ENCODE measurements around the gene PCOLCE2.

PCOLCE2 gene

DNA sequence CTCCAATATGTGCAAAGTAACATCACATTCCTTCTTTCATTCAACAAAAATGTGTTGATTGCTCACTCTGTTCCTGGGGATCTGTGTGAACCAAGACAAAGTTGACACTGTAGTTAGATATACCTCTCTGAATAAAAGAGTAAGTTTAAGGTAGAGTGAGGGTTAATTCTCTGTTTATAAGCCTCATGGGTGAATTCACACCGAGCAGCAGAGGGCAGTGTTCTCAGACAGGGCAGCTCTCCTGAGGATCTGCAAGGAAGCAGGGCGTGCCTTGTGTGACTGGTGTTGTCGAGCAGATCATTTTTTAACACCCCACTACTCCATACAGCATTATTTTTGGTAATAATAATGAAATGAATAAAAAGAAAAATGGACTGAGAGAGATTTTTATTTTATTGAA lies 40.2 kb upstream of the PCOLCE2 start:
- no peak overlapping the region for H3K23ac ChIP-seq (ENCODE audit: low read length in 2 of 2)
- H2AK5ac ChIP-seq (ENCODE audit: low read length, severe bottlenecking) = no peak overlapping the region
- no peak overlapping the region for H2AFZ ChIP-seq (ENCODE audit: low read depth, low read length)
- H3K27me3 ChIP-seq (ENCODE audit: control insufficient read depth in 1 of 2, insufficient read depth in 1 of 2, low read length in 2 of 2) = no peaks in the 10 kb centered on the region
- H4K91ac ChIP-seq (ENCODE audit: low read length) = no peak overlapping the region
- no peak overlapping the region for H3K18ac ChIP-seq (ENCODE audit: low read depth in 1 of 2, low read length in 2 of 2)
- 0% methylated on average over 1 of the region's 3 CpGs for WGBS
- no peak overlapping the region for H3K4ac ChIP-seq (ENCODE audit: low read depth in 1 of 2, low read length in 2 of 2)
- H2BK12ac ChIP-seq (ENCODE audit: low read length in 2 of 2) = no peak overlapping the region
- H2BK120ac ChIP-seq (ENCODE audit: low read depth, low read length) = no peak overlapping the region
- H3K27ac ChIP-seq (ENCODE audit: low read length, poor library complexity, severe bottlenecking) = no peak overlapping the region
- H4K8ac ChIP-seq (ENCODE audit: low read length) = no peak overlapping the region
- H3K9ac ChIP-seq (ENCODE audit: low read length) = no peak overlapping the region
- no peak overlapping the region for H3K4me2 ChIP-seq (ENCODE audit: low read length, poor library complexity, severe bottlenecking)
- H3K14ac ChIP-seq (ENCODE audit: low read length in 2 of 2) = no peak overlapping the region
- peak; percentile 26 for DNase-seq
- no peaks in the 10 kb centered on the region for H3K36me3 ChIP-seq (ENCODE audit: control insufficient read depth in 1 of 2, insufficient read depth in 2 of 2, low read depth in 1 of 2, low read length in 2 of 2)
- no peak overlapping the region for H2BK15ac ChIP-seq (ENCODE audit: low read depth, poor library complexity, severe bottlenecking)
- H3K9me3 ChIP-seq (ENCODE audit: control insufficient read depth, low read length) = peaks cover 6% of the 10 kb centered on the region
- H3K79me1 ChIP-seq (replicated peaks; ENCODE audit: low read length, poor library complexity, severe bottlenecking) = no peaks in the 10 kb centered on the region
- H3K4me3 ChIP-seq (ENCODE audit: insufficient read depth in 1 of 2, low read depth in 1 of 2, low read length in 2 of 2) = no peak overlapping the region
- no peaks in the 10 kb centered on the region for H3K4me1 ChIP-seq (ENCODE audit: control insufficient read depth, insufficient read depth, low read depth, low read length)
- H2BK5ac ChIP-seq (ENCODE audit: low read depth, low read length, poor library complexity, severe bottlenecking) = no peak overlapping the region

DNA sequence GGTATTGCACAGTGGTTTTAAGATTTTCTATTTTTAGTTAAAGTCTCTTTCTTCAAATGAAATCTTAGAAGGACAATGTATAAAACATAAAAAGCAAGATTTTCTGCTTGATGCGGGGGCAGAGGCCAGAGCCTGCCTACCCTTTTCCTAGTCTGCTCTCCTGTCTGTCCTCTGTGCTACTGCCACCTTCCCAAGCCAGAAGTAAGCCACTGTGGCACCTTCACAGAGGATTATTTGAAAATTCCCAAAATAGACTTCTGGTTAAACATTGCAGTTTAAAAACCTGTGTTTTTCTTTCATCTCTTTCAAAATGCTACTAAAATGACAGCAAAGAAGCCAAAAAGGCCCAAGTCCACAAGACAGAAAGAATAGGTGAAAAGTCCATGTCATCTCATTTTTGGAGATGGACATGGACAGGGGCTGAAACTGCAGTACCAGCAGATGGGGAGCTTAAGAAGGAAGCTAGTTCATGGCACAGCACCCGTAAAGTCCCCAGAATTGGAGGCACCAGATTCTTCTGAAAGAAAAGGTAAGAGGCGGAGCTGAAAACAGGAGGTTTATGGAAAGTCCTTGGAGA lies 37.6 kb upstream of the PCOLCE2 start:
- no peak overlapping the region for H4K91ac ChIP-seq (ENCODE audit: low read length)
- no peak overlapping the region for H3K14ac ChIP-seq (ENCODE audit: low read length in 2 of 2)
- H3K9ac ChIP-seq (ENCODE audit: low read length) = no peak overlapping the region
- no peak overlapping the region for H2BK12ac ChIP-seq (ENCODE audit: low read length in 2 of 2)
- no peak overlapping the region for H3K18ac ChIP-seq (ENCODE audit: low read depth in 1 of 2, low read length in 2 of 2)
- H3K27ac ChIP-seq (ENCODE audit: low read length, poor library complexity, severe bottlenecking) = no peak overlapping the region
- H3K4me2 ChIP-seq (ENCODE audit: low read length, poor library complexity, severe bottlenecking) = no peak overlapping the region
- no peak overlapping the region for H2BK120ac ChIP-seq (ENCODE audit: low read depth, low read length)
- no peaks in the 10 kb centered on the region for H3K27me3 ChIP-seq (ENCODE audit: control insufficient read depth in 1 of 2, insufficient read depth in 1 of 2, low read length in 2 of 2)
- H3K4ac ChIP-seq (ENCODE audit: low read depth in 1 of 2, low read length in 2 of 2) = no peak overlapping the region
- H2BK15ac ChIP-seq (ENCODE audit: low read depth, poor library complexity, severe bottlenecking) = no peak overlapping the region
- H3K23ac ChIP-seq (ENCODE audit: low read length in 2 of 2) = no peak overlapping the region
- 91% methylated on average over 3 of the region's 3 CpGs for WGBS
- no peak overlapping the region for H2AK5ac ChIP-seq (ENCODE audit: low read length, severe bottlenecking)
- no peaks in the 10 kb centered on the region for H3K4me1 ChIP-seq (ENCODE audit: control insufficient read depth, insufficient read depth, low read depth, low read length)
- H3K79me1 ChIP-seq (replicated peaks; ENCODE audit: low read length, poor library complexity, severe bottlenecking) = no peaks in the 10 kb centered on the region
- H3K9me3 ChIP-seq (ENCODE audit: control insufficient read depth, low read length) = peaks cover 17% of the 10 kb centered on the region
- H2BK5ac ChIP-seq (ENCODE audit: low read depth, low read length, poor library complexity, severe bottlenecking) = no peak overlapping the region
- no peak for DNase-seq
- no peaks in the 10 kb centered on the region for H3K36me3 ChIP-seq (ENCODE audit: control insufficient read depth in 1 of 2, insufficient read depth in 2 of 2, low read depth in 1 of 2, low read length in 2 of 2)
- no peak overlapping the region for H4K8ac ChIP-seq (ENCODE audit: low read length)
- no peak overlapping the region for H3K4me3 ChIP-seq (ENCODE audit: insufficient read depth in 1 of 2, low read depth in 1 of 2, low read length in 2 of 2)
- no peak overlapping the region for H2AFZ ChIP-seq (ENCODE audit: low read depth, low read length)

DNA sequence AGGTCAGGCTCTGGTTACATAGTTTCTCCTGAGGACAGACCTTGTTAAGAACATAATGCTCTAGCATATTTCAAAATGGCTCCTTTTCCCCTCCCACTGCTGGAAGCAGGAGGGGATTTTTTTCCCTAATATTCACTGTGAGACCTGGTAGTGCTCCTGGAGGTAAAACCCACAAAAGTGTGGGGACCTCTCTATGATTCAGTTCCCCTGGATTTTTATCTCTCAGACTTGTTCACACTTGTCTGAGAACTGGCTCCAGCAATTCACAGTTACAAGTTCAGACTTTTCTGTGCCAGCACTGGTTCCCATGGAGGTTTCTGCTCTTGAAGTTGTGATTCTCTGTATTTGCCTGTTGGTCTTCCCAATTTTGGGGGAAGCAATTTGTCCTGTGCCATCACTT lies 36.3 kb upstream of the PCOLCE2 start:
- Histone ChIP-seq H2BK12ac (ENCODE audit: low read length in 2 of 2) (no peak overlapping the region), H3K4ac (ENCODE audit: low read depth in 1 of 2, low read length in 2 of 2) (no peak overlapping the region), H2BK5ac (ENCODE audit: low read depth, low read length, poor library complexity, severe bottlenecking) (no peak overlapping the region), H3K4me1 (ENCODE audit: control insufficient read depth, insufficient read depth, low read depth, low read length) (no peaks in the 10 kb centered on the region), H2BK120ac (ENCODE audit: low read depth, low read length) (no peak overlapping the region), H3K4me2 (ENCODE audit: low read length, poor library complexity, severe bottlenecking) (no peak overlapping the region), H2AK5ac (ENCODE audit: low read length, severe bottlenecking) (no peak overlapping the region), H3K14ac (ENCODE audit: low read length in 2 of 2) (no peak overlapping the region), H3K27me3 (ENCODE audit: control insufficient read depth in 1 of 2, insufficient read depth in 1 of 2, low read length in 2 of 2) (no peaks in the 10 kb centered on the region), H3K23ac (ENCODE audit: low read length in 2 of 2) (no peak overlapping the region), H3K9ac (ENCODE audit: low read length) (no peak overlapping the region), H3K79me1 (replicated peaks; ENCODE audit: low read length, poor library complexity, severe bottlenecking) (no peaks in the 10 kb centered on the region), H2AFZ (ENCODE audit: low read depth, low read length) (no peak overlapping the region), H3K18ac (ENCODE audit: low read depth in 1 of 2, low read length in 2 of 2) (no peak overlapping the region), H3K9me3 (ENCODE audit: control insufficient read depth, low read length) (peaks cover 17% of the 10 kb centered on the region), H4K91ac (ENCODE audit: low read length) (no peak overlapping the region), H2BK15ac (ENCODE audit: low read depth, poor library complexity, severe bottlenecking) (no peak overlapping the region), H3K36me3 (ENCODE audit: control insufficient read depth in 1 of 2, insufficient read depth in 2 of 2, low read depth in 1 of 2, low read length in 2 of 2) (no peaks in the 10 kb centered on the region), H3K27ac (ENCODE audit: low read length, poor library complexity, severe bottlenecking) (no peak overlapping the region), H3K4me3 (ENCODE audit: insufficient read depth in 1 of 2, low read depth in 1 of 2, low read length in 2 of 2) (no peak overlapping the region), H4K8ac (ENCODE audit: low read length) (no peak overlapping the region)
- no peak for DNase-seq

DNA sequence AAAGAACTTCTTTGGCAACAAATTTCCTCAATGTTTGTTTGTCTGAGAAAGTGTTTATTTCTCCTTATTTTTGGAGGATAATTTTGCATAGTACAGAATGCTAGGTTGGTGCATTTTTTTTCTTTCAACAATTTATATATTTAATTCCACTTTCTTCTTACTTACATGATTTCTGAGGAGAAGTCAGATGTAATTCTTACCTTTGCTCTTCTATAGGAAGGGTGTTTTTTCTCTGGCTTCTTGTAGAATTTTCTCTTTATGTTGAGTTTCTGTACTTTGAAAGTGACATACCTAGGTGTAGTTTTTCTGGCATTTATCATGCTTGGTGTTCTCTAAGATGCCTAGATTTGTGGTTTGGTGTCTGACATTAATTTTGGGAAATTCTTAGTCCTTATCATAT lies 34.8 kb upstream of the PCOLCE2 start:
- Histone ChIP-seq H2BK15ac (ENCODE audit: low read depth, poor library complexity, severe bottlenecking) (no peak overlapping the region), H3K9ac (ENCODE audit: low read length) (no peak overlapping the region), H3K14ac (ENCODE audit: low read length in 2 of 2) (no peak overlapping the region), H3K79me1 (replicated peaks; ENCODE audit: low read length, poor library complexity, severe bottlenecking) (no peaks in the 10 kb centered on the region), H3K18ac (ENCODE audit: low read depth in 1 of 2, low read length in 2 of 2) (no peak overlapping the region), H3K36me3 (ENCODE audit: control insufficient read depth in 1 of 2, insufficient read depth in 2 of 2, low read depth in 1 of 2, low read length in 2 of 2) (no peaks in the 10 kb centered on the region), H2BK5ac (ENCODE audit: low read depth, low read length, poor library complexity, severe bottlenecking) (no peak overlapping the region), H3K27ac (ENCODE audit: low read length, poor library complexity, severe bottlenecking) (no peak overlapping the region), H2AFZ (ENCODE audit: low read depth, low read length) (no peak overlapping the region), H3K4me1 (ENCODE audit: control insufficient read depth, insufficient read depth, low read depth, low read length) (no peaks in the 10 kb centered on the region), H4K91ac (ENCODE audit: low read length) (no peak overlapping the region), H3K9me3 (ENCODE audit: control insufficient read depth, low read length) (peaks cover 17% of the 10 kb centered on the region), H3K27me3 (ENCODE audit: control insufficient read depth in 1 of 2, insufficient read depth in 1 of 2, low read length in 2 of 2) (no peaks in the 10 kb centered on the region), H2BK120ac (ENCODE audit: low read depth, low read length) (no peak overlapping the region), H3K4me3 (ENCODE audit: insufficient read depth in 1 of 2, low read depth in 1 of 2, low read length in 2 of 2) (no peak overlapping the region), H3K23ac (ENCODE audit: low read length in 2 of 2) (no peak overlapping the region), H2BK12ac (ENCODE audit: low read length in 2 of 2) (no peak overlapping the region), H3K4me2 (ENCODE audit: low read length, poor library complexity, severe bottlenecking) (no peak overlapping the region), H2AK5ac (ENCODE audit: low read length, severe bottlenecking) (no peak overlapping the region), H4K8ac (ENCODE audit: low read length) (no peak overlapping the region), H3K4ac (ENCODE audit: low read depth in 1 of 2, low read length in 2 of 2) (no peak overlapping the region)
- no peak for DNase-seq

Data from mesenchymal stem cell (in vitro differentiated cells and primary cell).